ENCODE data around the gene ENGASE.

The ENGASE gene

GRCh38 chr17:79048826-79049755 lies 25.5 kb upstream of the ENGASE start:
- H3K4me3 ChIP-seq (ENCODE audit: low read length) = no peak overlapping the region
- DNase-seq (ENCODE audit: low read depth) = no peak
- no peak for TF ChIP-seq CTCF (IDR thresholded peaks at IDR 0.05; ENCODE audit: insufficient read depth, low read depth, low read length, missing control alignments)

GRCh38 chr17:79049821-79050220 lies 24.8 kb upstream of the ENGASE start:
- no peak for DNase-seq (ENCODE audit: low read depth)

GRCh38 chr17:79050551-79050950 lies 24.1 kb upstream of the ENGASE start:
- DNase-seq (ENCODE audit: low read depth) = no peak
- no peak overlapping the region for H3K4me3 ChIP-seq (ENCODE audit: low read length)
- TF ChIP-seq CTCF (IDR thresholded peaks at IDR 0.05; ENCODE audit: insufficient read depth, low read depth, low read length, missing control alignments) = no peak

More at GRCh38 chr17:79049821-79050220, 24.8 kb upstream of the ENGASE start:
- TF ChIP-seq CTCF (IDR thresholded peaks at IDR 0.05; ENCODE audit: insufficient read depth, low read depth, low read length, missing control alignments) = no peak
- no peak overlapping the region for H3K4me3 ChIP-seq (ENCODE audit: low read length)

GRCh38 chr17:79051306-79051705 lies 23.3 kb upstream of the ENGASE start:
- DNase-seq (ENCODE audit: low read depth) = no peak
- no peak overlapping the region for H3K4me3 ChIP-seq (ENCODE audit: low read length)
- no peak for TF ChIP-seq CTCF (IDR thresholded peaks at IDR 0.05; ENCODE audit: insufficient read depth, low read depth, low read length, missing control alignments)

GRCh38 chr17:79052131-79052530 lies 22.5 kb upstream of the ENGASE start:
- no peak for TF ChIP-seq CTCF (IDR thresholded peaks at IDR 0.05; ENCODE audit: insufficient read depth, low read depth, low read length, missing control alignments)
- no peak for DNase-seq (ENCODE audit: low read depth)
- no peak overlapping the region for H3K4me3 ChIP-seq (ENCODE audit: low read length)

GRCh38 chr17:79053251-79053925 lies 21.2 kb upstream of the ENGASE start:
- DNase-seq (ENCODE audit: low read depth) = peak; percentile 17
- no peak for TF ChIP-seq CTCF (IDR thresholded peaks at IDR 0.05; ENCODE audit: insufficient read depth, low read depth, low read length, missing control alignments)
- H3K4me3 ChIP-seq (ENCODE audit: low read length) = no peak overlapping the region

All from epithelial cell of esophagus (primary cell).